GM20431 (cell line): ENCODE measurements around the gene EPB41L5.
"Not testable (repeated sequence)": the region's sequence is repeated elsewhere in the genome, so short reads cannot be mapped to it uniquely, and the experiment has no call there.

Source experiments
- in situ Hi-C: fragments of 300-500 bp; cut with MseI, MboI; formaldehyde crosslinking; loops from one replicate; pipeline ENCODE4 v1.15.0; 2020; ENCODE audit warnings: low sequenced_read_pairs; ENCODE audit not compliant: unreplicated experiment

Gene EPB41L5

GRCh38 chr2:120133572-120134244 lies 120.8 kb downstream of the EPB41L5 start:
- in situ Hi-C loops = no loop called here

GRCh38 chr2:120134263-120134662 lies 121.4 kb downstream of the EPB41L5 start:
- in situ Hi-C loops = no loop called here

- in situ Hi-C loops = not testable (repeated sequence)
Measured at GRCh38 chr2:120135013-120135412, 122.1 kb downstream of the EPB41L5 start.

- in situ Hi-C loops = no loop called here
Measured at GRCh38 chr2:120140866-120141265, 128.0 kb downstream of the EPB41L5 start.

- in situ Hi-C loops = no loop called here
Measured at GRCh38 chr2:120141300-120142069, 128.6 kb downstream of the EPB41L5 start.

GRCh38 chr2:120142528-120143219 lies 129.8 kb downstream of the EPB41L5 start:
- in situ Hi-C loops = no loop called here

- in situ Hi-C loops = no loop called here
Measured at GRCh38 chr2:120148229-120148628, 135.4 kb downstream of the EPB41L5 start.

- in situ Hi-C loops = no loop called here
Measured at GRCh38 chr2:120148669-120149068, 135.8 kb downstream of the EPB41L5 start.

- in situ Hi-C loops = no loop called here
Measured at GRCh38 chr2:120149406-120149805, 136.5 kb downstream of the EPB41L5 start.

GRCh38 chr2:120150040-120150482 lies 137.2 kb downstream of the EPB41L5 start:
- in situ Hi-C loops = loop anchor here (25.0 kb wide), 1 partner anchor 413 kb away; no protein-coding TSS in a partner anchor

GRCh38 chr2:120155308-120155707 lies 142.4 kb downstream of the EPB41L5 start:
- in situ Hi-C loops = loop anchor here (25.0 kb wide), 1 partner anchor 418 kb away; no protein-coding TSS in a partner anchor

- in situ Hi-C loops = loop anchor here (25.0 kb wide), 1 partner anchor 421 kb away; no protein-coding TSS in a partner anchor
Measured at GRCh38 chr2:120158658-120159057, 145.8 kb downstream of the EPB41L5 start.

- in situ Hi-C loops = loop anchor here (25.0 kb wide), 1 partner anchor 424 kb away; no protein-coding TSS in a partner anchor
Measured at GRCh38 chr2:120161190-120161589, 148.3 kb downstream of the EPB41L5 start.

GRCh38 chr2:120162716-120163115 lies 149.8 kb downstream of the EPB41L5 start:
- in situ Hi-C loops = loop anchor here (25.0 kb wide), 1 partner anchor 425 kb away; no protein-coding TSS in a partner anchor

GRCh38 chr2:120167272-120167671 lies 154.4 kb downstream of the EPB41L5 start:
- in situ Hi-C loops = loop anchor here (25.0 kb wide), 1 partner anchor 430 kb away; no protein-coding TSS in a partner anchor

- in situ Hi-C loops = loop anchor here (25.0 kb wide), 1 partner anchor 432 kb away; no protein-coding TSS in a partner anchor
Measured at GRCh38 chr2:120169020-120169419, 156.1 kb downstream of the EPB41L5 start.

GRCh38 chr2:120174963-120175581 lies 162.2 kb downstream of the EPB41L5 start:
- in situ Hi-C loops = loop anchor here (25.0 kb wide), 1 partner anchor 438 kb away; no protein-coding TSS in a partner anchor

GRCh38 chr2:120176526-120176925 lies 163.6 kb downstream of the EPB41L5 start:
- in situ Hi-C loops = no loop called here

- in situ Hi-C loops = no loop called here
Measured at GRCh38 chr2:120177001-120177621, 164.2 kb downstream of the EPB41L5 start.
